Endothelial cell of umbilical vein (primary cell): ENCODE results near the gene UBR3. TPM values are rescaled to one million over a fixed set of nuclear protein-coding genes. Genes with fewer than 3 reads are reported as not detected.

Experiments used
- BruUV-seq: library from RNA; stranded (reverse); fragments of 400-500 nt; replicated peaks from 2 replicates; lab custom pipeline; 2021; lab: Mats Ljungman, UMichigan
- CTCF ChIA-PET: fragments of 300-600, 350-600 bp; sonication (Branson Sonifier 250); formaldehyde crosslinking; loops from one replicate; lab custom pipeline; 2021; ENCODE audit warnings: antibody characterized with exemption, inconsistent platforms; lab: Charles Lee
- POLR2A ChIA-PET: fragments of 300-600, 350-600 bp; sonication (Branson Sonifier 250); formaldehyde crosslinking; loops from one replicate; lab custom pipeline; 2021; ENCODE audit warnings: antibody characterized with exemption, inconsistent platforms; lab: Charles Lee
- DNase-seq: peaks from one replicate; pipeline ENCODE4 v3.0.0-alpha.2; 2011; ENCODE audit warnings: low read depth, low spot score
- FAIRE-seq: peaks from 2 replicates; lab custom pipeline; 2011; peaks lifted over from hg19 to GRCh38; lab: Jason Lieb, UNC
- H2AFZ ChIP-seq: 2 replicates; pipeline ENCODE4 v1.6.0; 2012; ENCODE audit warnings: low read depth, low read length, control low read depth, inconsistent platforms
- H3K27ac ChIP-seq: 2 replicates; pipeline ENCODE4 v1.5.1; 2011; ENCODE audit warnings: low read depth, mild to moderate bottlenecking, control low read depth, low read length, moderate library complexity; ENCODE audit not compliant: insufficient read depth
- H3K27me3 ChIP-seq, 2 experiments: 2 replicates each; pipeline versions ENCODE4 v1.6.0 to v1.6.1; 2011; ENCODE audit warnings: low read length in 2 of 2, mixed read lengths in 1 of 2; ENCODE audit not compliant: control insufficient read depth in 2 of 2, insufficient read depth in 2 of 2
- H3K36me3 ChIP-seq, 2 experiments: 2 replicates in 1 of 2; 3 replicates in 1 of 2; pipeline ENCODE4 v1.5.1; 2011; ENCODE audit warnings: low read length in 2 of 2, mild to moderate bottlenecking in 1 of 2, moderate library complexity in 1 of 2; ENCODE audit not compliant: control insufficient read depth in 2 of 2, insufficient read depth in 2 of 2; ENCODE audit errors: extremely low read depth in 1 of 2
- H3K4me1 ChIP-seq: 3 replicates; pipeline ENCODE4 v1.5.1; 2011; ENCODE audit warnings: mild to moderate bottlenecking, low read length; ENCODE audit not compliant: control insufficient read depth, insufficient read depth; ENCODE audit errors: extremely low read depth
- H3K4me2 ChIP-seq: 2 replicates; pipeline ENCODE4 v1.6.1; 2011; ENCODE audit warnings: low read length, control low read depth, mixed read lengths; ENCODE audit not compliant: insufficient read depth
- H3K4me3 ChIP-seq, 3 experiments: fragments of 200-600 bp in 1 of 3; sonication (generic), shearing (Covaris generic) in 1 of 3; replicated peaks in 1 of 3; 2 replicates each; pipeline ENCODE4 v1.5.1; 2011 to 2016; ENCODE audit warnings: control low read depth in 3 of 3, low read length in 3 of 3, mild to moderate bottlenecking in 2 of 3, inconsistent platforms in 1 of 3, low read depth in 1 of 3, moderate library complexity in 1 of 3; ENCODE audit not compliant: insufficient read depth in 1 of 3
- H3K79me2 ChIP-seq: 2 replicates; pipeline ENCODE4 v1.6.0; 2012; ENCODE audit warnings: low read length, inconsistent platforms; ENCODE audit not compliant: control insufficient read depth, insufficient read depth
- H3K9ac ChIP-seq: replicated peaks from 2 replicates; pipeline ENCODE3; 2011; ENCODE audit warnings: low read length, control low read depth; ENCODE audit not compliant: insufficient read depth; ENCODE audit errors: extremely low read depth
- H3K9me1 ChIP-seq: replicated peaks from 3 replicates; pipeline ENCODE4 v1.6.0; 2011; ENCODE audit warnings: mild to moderate bottlenecking, low read length; ENCODE audit not compliant: control insufficient read depth, insufficient read depth; ENCODE audit errors: extremely low read depth
- H3K9me3 ChIP-seq: replicated peaks from 2 replicates; pipeline ENCODE4 v1.5.1; 2012; ENCODE audit warnings: low read length, inconsistent platforms; ENCODE audit not compliant: control insufficient read depth, insufficient read depth
- H4K20me1 ChIP-seq: replicated peaks from 2 replicates; pipeline ENCODE3; 2011; ENCODE audit warnings: mild to moderate bottlenecking, low read length; ENCODE audit not compliant: control insufficient read depth, insufficient read depth; ENCODE audit errors: extremely low read depth
- EZH2 ChIP-seq: IDR thresholded peaks from 2 replicates; pipeline ENCODE4 v1.6.1; 2012; ENCODE audit warnings: borderline replicate concordance, low read depth, mild to moderate bottlenecking, moderate library complexity, low read length, inconsistent platforms; ENCODE audit not compliant: severe bottlenecking
- FOS ChIP-seq: IDR thresholded peaks from 2 replicates; pipeline ENCODE4 v1.6.1; 2011; ENCODE audit warnings: mild to moderate bottlenecking, low read length, moderate library complexity, borderline replicate concordance; ENCODE audit not compliant: insufficient read depth
- GATA2 ChIP-seq: IDR thresholded peaks from 2 replicates; pipeline ENCODE4 v1.7.0; 2011; ENCODE audit warnings: low read depth, mild to moderate bottlenecking, moderate library complexity, mixed read lengths, low read length; ENCODE audit not compliant: insufficient read length, insufficient read depth
- JUN ChIP-seq: IDR thresholded peaks from 2 replicates; pipeline ENCODE4 v1.6.1; 2011; ENCODE audit warnings: borderline replicate concordance, low read depth; ENCODE audit not compliant: insufficient read length, insufficient read depth
- MYC ChIP-seq: IDR thresholded peaks from one replicate; pipeline ENCODE4 v1.6.1; 2011; ENCODE audit warnings: mild to moderate bottlenecking, low read depth, low read length
- POLR2A ChIP-seq: IDR thresholded peaks from 2 replicates; pipeline ENCODE4 v1.6.1; 2012; ENCODE audit warnings: low read depth, mild to moderate bottlenecking, control low read depth, low read length
- POLR2AphosphoS5 ChIP-seq: IDR thresholded peaks from 2 replicates; pipeline ENCODE4 v1.6.1; 2012; ENCODE audit warnings: low read depth, mild to moderate bottlenecking, control low read depth, low read length, moderate library complexity; ENCODE audit not compliant: insufficient read depth
- dilution Hi-C: fragments of 300-500 bp; cut with MboI; formaldehyde crosslinking; loops from one replicate; pipeline ENCODE4 v1.15.0; 2019; ENCODE audit warnings: low sequenced_read_pairs; ENCODE audit not compliant: extremely low pct_ligation_motif_present
- intact Hi-C: fragments of 100-400 bp; cut with micrococcal nuclease; formaldehyde crosslinking; loops from one replicate; pipeline ENCODE4 v1.10.0; 2022
- polyA plus RNA-seq, 4 experiments: library from polyadenylated mRNA; depleted of rRNA in 3 of 4; stranded (reverse) in 3 of 4; unstranded in 1 of 4; fragments of >200 nt; gene quantifications; 2 replicates each; pipeline versions ENCODE4 v1.2.1 to v1.2.3, GENCODE V29; 2011 to 2012; ENCODE audit warnings: missing spikeins in 1 of 4
- total RNA-seq: library from RNA; stranded (reverse); gene quantifications from 2 replicates; pipeline ENCODE4 v1.2.3, GENCODE V29; 2021
- TF ChIP-seq, protein P1 (sequence below), 2 donors: IDR thresholded peaks; 1 replicate in 1 of 2; 2 replicates in 1 of 2; pipeline ENCODE4 v1.5.1; 2011; ENCODE audit warnings: low read length in 2 of 2, mild to moderate bottlenecking in 2 of 2, moderate library complexity in 2 of 2, control low read depth in 1 of 2, inconsistent platforms in 1 of 2, low read depth in 1 of 2; ENCODE audit not compliant: insufficient read depth in 1 of 2; ENCODE audit errors: extremely low read depth in 1 of 2
- TF ChIP-seq, protein P2 (sequence below): IDR thresholded peaks from 2 replicates; pipeline ENCODE4 v1.6.1; 2011; ENCODE audit not compliant: insufficient read depth, insufficient read length

Gene UBR3
- total and polyA plus RNA-seq, 2 donors (not counting 3 experiments of a cell fraction or from before 2014, with no cell fraction given), result 5.3 to 27.5 TPM

DNA sequence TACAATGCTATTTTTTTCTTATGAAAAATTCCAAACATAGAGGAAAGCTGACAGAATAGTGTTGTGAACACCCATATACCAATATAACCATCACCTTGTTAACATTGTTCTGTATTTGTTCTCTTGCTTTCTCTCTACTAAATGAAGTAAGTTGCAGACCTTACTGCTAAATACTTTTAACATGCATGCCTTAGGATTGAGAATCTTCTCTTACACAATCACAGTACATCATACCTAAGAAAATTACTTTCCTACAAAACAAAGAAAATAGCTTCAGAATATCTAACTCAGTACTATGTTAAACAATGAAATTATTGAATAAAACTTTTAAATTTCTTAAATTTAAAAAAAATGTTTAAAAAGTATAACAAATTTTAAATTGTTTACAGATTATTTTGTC is 136.5 kb downstream of the UBR3 start:
- POLR2A ChIA-PET, result no interaction called here

More for the DNA sequence above, 136.5 kb downstream of the UBR3 start:
- DNase-seq (no peak), FAIRE-seq (no peak)
- Histone ChIP-seq H3K4me2 (no peak overlapping the region), H3K4me3 (no peak overlapping the region), H3K4me1 (peaks cover 9% of the 10 kb centered on the region), H3K36me3 (no peaks in the 10 kb centered on the region), H3K9me3 (no peaks in the 10 kb centered on the region), H3K27me3 (no peaks in the 10 kb centered on the region), H3K79me2 (no peaks in the 10 kb centered on the region), H3K9ac (no peak overlapping the region), H3K9me1 (no peaks in the 10 kb centered on the region), H3K27ac (no peak overlapping the region), H4K20me1 (no peaks in the 10 kb centered on the region), H2AFZ (no peak overlapping the region)
- TF ChIP-seq, protein P1, sequence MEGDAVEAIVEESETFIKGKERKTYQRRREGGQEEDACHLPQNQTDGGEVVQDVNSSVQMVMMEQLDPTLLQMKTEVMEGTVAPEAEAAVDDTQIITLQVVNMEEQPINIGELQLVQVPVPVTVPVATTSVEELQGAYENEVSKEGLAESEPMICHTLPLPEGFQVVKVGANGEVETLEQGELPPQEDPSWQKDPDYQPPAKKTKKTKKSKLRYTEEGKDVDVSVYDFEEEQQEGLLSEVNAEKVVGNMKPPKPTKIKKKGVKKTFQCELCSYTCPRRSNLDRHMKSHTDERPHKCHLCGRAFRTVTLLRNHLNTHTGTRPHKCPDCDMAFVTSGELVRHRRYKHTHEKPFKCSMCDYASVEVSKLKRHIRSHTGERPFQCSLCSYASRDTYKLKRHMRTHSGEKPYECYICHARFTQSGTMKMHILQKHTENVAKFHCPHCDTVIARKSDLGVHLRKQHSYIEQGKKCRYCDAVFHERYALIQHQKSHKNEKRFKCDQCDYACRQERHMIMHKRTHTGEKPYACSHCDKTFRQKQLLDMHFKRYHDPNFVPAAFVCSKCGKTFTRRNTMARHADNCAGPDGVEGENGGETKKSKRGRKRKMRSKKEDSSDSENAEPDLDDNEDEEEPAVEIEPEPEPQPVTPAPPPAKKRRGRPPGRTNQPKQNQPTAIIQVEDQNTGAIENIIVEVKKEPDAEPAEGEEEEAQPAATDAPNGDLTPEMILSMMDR (IDR thresholded peaks at IDR 0.05; ENCODE audit: extremely low read depth in 1 of 2, insufficient read depth in 1 of 2, low read depth in 1 of 2, low read length in 2 of 2), result no peak
- TF ChIP-seq MYC, result no peak
- TF ChIP-seq JUN, result no peak
- TF ChIP-seq FOS, result no peak
- no peak for TF ChIP-seq POLR2AphosphoS5
- TF ChIP-seq EZH2, result no peak
- TF ChIP-seq POLR2A, result no peak
- TF ChIP-seq, protein P2, sequence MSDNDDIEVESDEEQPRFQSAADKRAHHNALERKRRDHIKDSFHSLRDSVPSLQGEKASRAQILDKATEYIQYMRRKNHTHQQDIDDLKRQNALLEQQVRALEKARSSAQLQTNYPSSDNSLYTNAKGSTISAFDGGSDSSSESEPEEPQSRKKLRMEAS, result no peak
- TF ChIP-seq GATA2, result no peak
- CTCF ChIA-PET, result no interaction called here
- dilution Hi-C loops (no loop called here), intact Hi-C loops (loop anchor here (5.0 kb wide), 1 partner anchor 109 kb away; no protein-coding TSS in a partner anchor)
- BruUV-seq, result no TSS peak
